ENCODE measurements around the gene MYOCOS.

The MYOCOS gene

DNA sequence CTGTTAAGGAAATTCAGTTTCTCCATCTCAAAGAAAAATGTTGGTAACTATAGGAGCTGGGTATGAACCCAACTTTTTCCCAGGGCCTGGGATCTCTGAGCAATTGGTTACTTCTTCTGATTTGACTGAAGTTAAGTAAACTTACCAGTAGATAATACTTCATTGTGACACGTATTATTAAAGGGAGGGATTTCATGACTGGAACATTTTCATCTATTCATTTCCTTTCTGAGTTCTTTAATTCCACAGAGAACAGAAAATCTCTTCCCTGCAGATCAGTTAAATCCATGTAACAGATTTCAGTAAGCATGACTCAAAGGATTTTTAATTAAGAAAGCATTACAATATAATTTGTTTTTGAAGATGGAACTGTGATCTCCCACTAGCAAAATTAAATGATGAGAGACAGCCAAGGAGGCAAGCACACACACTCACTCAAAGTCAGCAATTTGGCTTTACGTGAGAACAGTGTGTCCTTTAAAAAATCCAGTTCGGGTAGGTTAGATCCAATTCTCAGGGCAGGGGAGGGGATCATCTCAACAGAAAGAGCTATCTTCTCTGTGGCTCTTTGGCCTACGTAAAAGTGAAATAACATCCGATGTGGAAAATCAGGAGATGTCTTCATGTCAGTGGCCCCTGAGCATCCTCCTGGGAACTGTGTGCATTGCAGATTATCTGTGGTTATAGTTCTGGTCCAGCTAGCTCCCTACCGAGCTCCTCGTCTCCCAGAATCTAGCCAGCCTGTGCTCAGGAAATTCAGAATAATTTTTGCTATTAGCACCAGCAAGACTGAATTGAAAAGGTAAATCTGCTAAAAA is 41.2 kb downstream of the MYOCOS start:
- DNase-seq (ENCODE audit: low spot score), result no peak

DNA sequence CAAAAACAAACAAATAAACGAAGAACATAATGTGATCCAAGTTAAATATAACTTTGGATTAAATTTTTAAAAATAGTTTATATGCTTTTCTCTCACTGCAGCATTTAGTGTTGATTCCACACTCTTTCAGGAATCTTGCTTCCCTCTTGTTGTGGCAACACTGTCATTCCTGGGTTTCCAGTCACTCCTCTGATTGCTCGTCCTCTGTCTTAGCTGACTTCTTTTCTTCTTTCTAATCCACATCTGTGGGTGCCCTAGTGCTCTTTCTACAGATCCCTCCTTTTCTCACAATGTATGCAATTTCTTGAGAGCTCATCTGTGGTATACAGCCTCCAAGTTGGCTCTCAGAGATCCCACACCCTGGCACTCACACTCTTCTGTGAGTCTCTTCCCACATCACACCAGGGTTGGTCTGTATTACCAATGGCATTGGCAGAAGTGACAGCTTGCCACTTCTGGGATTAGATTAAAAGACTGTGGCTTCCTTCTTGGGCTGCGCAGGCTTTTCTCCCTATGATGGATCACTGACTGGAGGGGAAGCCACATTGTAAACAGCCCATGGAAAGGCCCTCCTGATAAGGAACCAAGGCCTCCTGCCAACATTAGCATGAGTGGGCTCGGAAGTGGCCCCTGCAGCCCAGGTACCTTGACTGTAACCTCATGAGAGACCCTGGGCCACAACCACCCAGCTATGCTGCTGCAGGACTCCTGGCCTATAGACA is 42.0 kb downstream of the MYOCOS start:
- DNase-seq (ENCODE audit: low spot score), result no peak

GRCh38 chr1:171664976-171665375 is 42.9 kb downstream of the MYOCOS start:
- no peak for DNase-seq (ENCODE audit: low spot score)

- DNase-seq (ENCODE audit: low spot score), result no peak
These were observed 44.2 kb downstream of the MYOCOS start for GRCh38 chr1:171666114-171666769.

DNA sequence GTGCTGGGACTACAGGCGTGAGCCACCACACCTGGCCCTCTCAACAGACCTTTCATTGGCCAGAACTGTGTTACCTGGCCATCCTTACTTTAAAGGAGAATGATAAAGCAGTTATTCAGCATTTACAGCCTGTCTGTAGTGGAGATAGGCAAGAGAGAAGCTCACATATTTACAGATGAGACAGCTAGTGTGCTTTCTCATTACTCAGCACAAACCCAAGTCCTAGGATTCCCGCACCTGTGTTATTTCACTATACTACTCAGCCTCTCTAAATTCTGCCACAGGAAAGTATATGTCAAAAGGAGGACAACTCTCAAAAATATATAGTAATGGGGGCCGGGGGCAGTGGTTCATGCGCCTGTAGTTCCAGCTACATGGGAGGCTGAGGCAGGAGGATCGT is 46.3 kb downstream of the MYOCOS start:
- DNase-seq (ENCODE audit: low spot score), result no peak

DNA sequence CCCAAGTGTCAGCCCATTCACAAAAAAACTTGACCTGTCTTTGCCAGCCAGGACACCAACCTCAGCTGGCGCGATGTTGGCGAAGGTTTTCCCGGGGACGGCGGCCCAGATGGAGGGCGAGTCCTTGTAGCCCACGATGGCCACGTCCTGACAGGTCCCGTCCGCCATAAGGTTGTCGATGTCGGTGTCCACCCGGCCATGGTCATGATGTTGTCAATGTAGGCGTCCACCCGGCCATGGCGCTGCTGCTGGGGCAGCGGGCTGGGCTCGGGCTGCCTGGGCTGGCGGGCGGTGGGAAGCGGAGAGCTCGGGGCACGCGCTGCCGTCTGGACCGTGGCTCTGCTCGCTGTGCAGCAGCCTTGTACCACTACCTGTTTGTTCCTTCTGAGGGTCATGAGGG is 48.7 kb downstream of the MYOCOS start:
- no peak for DNase-seq (ENCODE audit: low spot score)

DNA sequence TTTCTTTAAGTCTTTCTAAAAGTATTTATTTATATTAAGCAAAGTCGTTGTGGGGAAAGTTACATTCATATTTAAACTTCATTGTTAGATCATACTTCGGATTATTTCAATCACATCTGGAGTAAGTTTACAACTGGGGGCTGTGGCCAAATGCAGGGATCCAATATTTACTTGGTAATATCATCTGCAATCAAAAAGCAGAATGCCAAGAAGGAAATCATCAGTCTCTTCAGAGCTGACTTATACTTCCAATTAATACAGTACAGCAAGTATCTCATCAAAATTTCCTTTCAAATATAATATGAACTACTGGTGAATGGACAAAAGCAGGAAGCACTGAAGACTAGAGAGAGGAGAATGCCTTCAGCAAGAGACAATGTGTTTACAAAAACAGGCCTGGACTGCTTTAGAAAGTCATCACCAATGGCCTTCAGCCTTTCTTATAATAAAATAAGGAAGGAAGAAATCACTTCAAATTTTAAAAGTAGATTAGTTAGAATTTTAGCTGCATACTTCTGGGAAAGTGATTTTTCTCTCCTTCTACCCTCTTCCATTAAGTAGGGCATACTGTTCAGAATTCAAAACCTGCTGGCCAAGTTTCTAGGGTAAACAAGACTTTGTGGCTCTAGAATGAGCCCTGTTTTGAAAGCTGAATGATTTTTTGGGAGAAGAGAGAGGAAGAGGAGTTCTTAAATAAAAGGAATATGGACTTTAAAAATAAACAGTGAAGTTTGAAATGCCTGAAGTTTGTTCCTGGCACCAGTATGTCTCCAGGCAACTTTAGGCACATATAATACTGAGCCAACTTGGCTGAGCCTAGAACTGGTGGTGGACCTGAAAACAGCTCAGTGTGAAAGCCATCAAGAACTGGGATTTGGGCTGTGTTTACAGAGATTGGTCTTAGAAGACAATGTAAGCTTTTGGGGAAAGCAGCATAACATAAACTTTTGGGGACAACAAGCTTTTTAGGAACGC is 52.7 kb downstream of the MYOCOS start:
- no peak for DNase-seq (ENCODE audit: low spot score)
